Left hindlimb (tissue), 1 donor: ENCODE measurements around the gene SF3A1.

Source experiments
- DNase-seq: peaks from one replicate; pipeline ENCODE4 v3.0.0-alpha.2; 2018

SF3A1 gene

GRCh38 chr22:30386608-30386959, 29.9 kb upstream of the SF3A1 start:
- no peak for DNase-seq

GRCh38 chr22:30385942-30386341, 29.2 kb upstream of the SF3A1 start:
- no peak for DNase-seq

- DNase-seq, result no peak
These were observed 26.4 kb upstream of the SF3A1 start for GRCh38 chr22:30383061-30383460.

GRCh38 chr22:30382340-30382739, 25.6 kb upstream of the SF3A1 start:
- DNase-seq, result no peak

- no peak for DNase-seq
These were observed 24.6 kb upstream of the SF3A1 start for GRCh38 chr22:30381264-30381663.

- no peak for DNase-seq
These were observed 23.3 kb upstream of the SF3A1 start for GRCh38 chr22:30380011-30380410.

- DNase-seq, result no peak
These were observed 18.7 kb upstream of the SF3A1 start for GRCh38 chr22:30375312-30375849.

GRCh38 chr22:30373331-30374325, 16.9 kb upstream of the SF3A1 start:
- no peak for DNase-seq

GRCh38 chr22:30372915-30373314, 16.2 kb upstream of the SF3A1 start:
- no peak for DNase-seq

GRCh38 chr22:30371981-30372380, 15.3 kb upstream of the SF3A1 start:
- no peak for DNase-seq

- DNase-seq, result no peak
These were observed 14.6 kb upstream of the SF3A1 start for GRCh38 chr22:30371321-30371720.

GRCh38 chr22:30370641-30371230, 14.0 kb upstream of the SF3A1 start:
- DNase-seq, result no peak

- DNase-seq, result no peak
These were observed 11.7 kb upstream of the SF3A1 start for GRCh38 chr22:30368420-30368819.

- DNase-seq, result no peak
These were observed 9.2 kb upstream of the SF3A1 start for GRCh38 chr22:30365891-30366290.

- no peak for DNase-seq
These were observed 6.1 kb upstream of the SF3A1 start for GRCh38 chr22:30362651-30363281.

GRCh38 chr22:30361916-30362650, 5.4 kb upstream of the SF3A1 start:
- no peak for DNase-seq

- no peak for DNase-seq
These were observed 1.8 kb upstream of the SF3A1 start for GRCh38 chr22:30358541-30358940.

- no peak for DNase-seq
These were observed 1.0 kb upstream of the SF3A1 start for GRCh38 chr22:30357650-30358215.

- DNase-seq, result no peak
These were observed 509 bp upstream of the SF3A1 start for GRCh38 chr22:30357236-30357570.

- DNase-seq, result no peak
These were observed 2.0 kb downstream of the SF3A1 start for GRCh38 chr22:30354644-30355043.

GRCh38 chr22:30351226-30351625, 5.5 kb downstream of the SF3A1 start:
- DNase-seq, result no peak

GRCh38 chr22:30348809-30349208, 7.9 kb downstream of the SF3A1 start:
- DNase-seq, result no peak

- DNase-seq, result no peak
These were observed 8.3 kb downstream of the SF3A1 start for GRCh38 chr22:30348404-30348803.
